B cell (primary cell): Measurements from ENCODE around the gene SNX17. TPM values are rescaled to one million over a fixed set of nuclear protein-coding genes. Genes with fewer than 3 reads are reported as not detected.
A peak's percentile ranks its signal among the peaks of the same experiment; 100 is the strongest.

ENCODE experiments used
- ATAC-seq: fragments of 200-7000 bp; cut with Tn5 transposase; one replicate; pipeline ENCODE4 v1.10.0; 2021; ENCODE audit warnings: low read depth, mild to moderate bottlenecking, moderate number of reproducible peaks, moderate library complexity
- CTCF ChIA-PET: fragments of 350-600 bp; sonication (Branson Sonifier 250); formaldehyde crosslinking; loops from one replicate; lab custom pipeline; 2021; ENCODE audit warnings: antibody characterized with exemption, inconsistent platforms; lab: Charles Lee
- POLR2A ChIA-PET: fragments of 350-600 bp; sonication (Branson Sonifier 250); formaldehyde crosslinking; loops from one replicate; lab custom pipeline; 2021; ENCODE audit warnings: antibody characterized with exemption; lab: Charles Lee
- DNase-seq: peaks from one replicate; pipeline ENCODE4 v3.0.0; 2013
- H2AFZ ChIP-seq: 2 replicates; pipeline ENCODE4 v1.6.1; 2012; ENCODE audit warnings: mild to moderate bottlenecking, low read depth, low read length; ENCODE audit not compliant: insufficient read depth, poor library complexity, severe bottlenecking
- H3K27ac ChIP-seq, 2 donors: 1 replicate in 1 of 2; 2 replicates in 1 of 2; pipeline ENCODE4 v1.5.1; 2012 to 2013; ENCODE audit warnings: low read length in 2 of 2, mild to moderate bottlenecking in 2 of 2, moderate library complexity in 1 of 2
- H3K27me3 ChIP-seq, 4 experiments: fragments of 200-600 bp in 1 of 4; sonication (generic) in 1 of 4; replicated peaks in 1 of 4; 1 replicate in 2 of 4; 2 replicates in 2 of 4; pipeline versions ENCODE4 v1.6.1 to v1.7.0; 2013 to 2016; ENCODE audit warnings: low read length in 3 of 4, mild to moderate bottlenecking in 2 of 4, mixed read lengths in 1 of 4, moderate library complexity in 1 of 4; ENCODE audit not compliant: insufficient read depth in 4 of 4, control insufficient read depth in 3 of 4; ENCODE audit errors: control extremely low read depth in 1 of 4
- H3K36me3 ChIP-seq, 2 experiments: replicated peaks in 1 of 2; 1 replicate in 1 of 2; 2 replicates in 1 of 2; pipeline versions ENCODE4 v1.6.1 to v1.7.1; 2013; ENCODE audit warnings: low read length in 1 of 2; ENCODE audit not compliant: insufficient read depth in 2 of 2, control insufficient read depth in 1 of 2; ENCODE audit errors: control extremely low read depth in 1 of 2, extremely low read depth in 1 of 2
- H3K4me1 ChIP-seq, 2 donors: fragments of 200-600 bp in 1 of 2; sonication (generic) in 1 of 2; 1 replicate in 1 of 2; 2 replicates in 1 of 2; pipeline versions ENCODE4 v1.5.1 to v1.6.1; 2013 to 2017; ENCODE audit warnings: low read length in 2 of 2; ENCODE audit not compliant: control insufficient read depth in 2 of 2, insufficient read depth in 2 of 2
- H3K4me2 ChIP-seq: replicated peaks from 2 replicates; pipeline ENCODE3; 2012; ENCODE audit warnings: mild to moderate bottlenecking, low read depth, low read length; ENCODE audit not compliant: poor library complexity, severe bottlenecking
- H3K4me3 ChIP-seq, 5 experiments: fragments of 200-600 bp in 1 of 5; sonication (generic) in 1 of 5; 1 replicate in 3 of 5; 2 replicates in 2 of 5; pipeline versions ENCODE4 v1.5.1 to v1.7.0; 2011 to 2016; ENCODE audit warnings: low read length in 4 of 5, mild to moderate bottlenecking in 4 of 5, low read depth in 2 of 5, control low read depth in 1 of 5, moderate library complexity in 1 of 5; ENCODE audit not compliant: insufficient read depth in 1 of 5; ENCODE audit errors: control extremely low read depth in 1 of 5, extremely low read depth in 1 of 5
- H3K79me2 ChIP-seq: fragments of 200-600 bp; sonication (generic); one replicate; pipeline ENCODE4 v1.6.0; 2016; ENCODE audit warnings: low read length; ENCODE audit not compliant: control insufficient read depth, insufficient read depth
- H3K9ac ChIP-seq: fragments of 200-600 bp; sonication (generic); 2 replicates; pipeline ENCODE4 v1.6.1; 2017; ENCODE audit warnings: mild to moderate bottlenecking, low read length, moderate library complexity
- H3K9me3 ChIP-seq, 3 donors: one replicate each; pipeline versions ENCODE4 v1.6.1 to v1.7.1; 2013; ENCODE audit warnings: low read length in 2 of 3; ENCODE audit not compliant: control insufficient read depth in 2 of 3, insufficient read depth in 1 of 3; ENCODE audit errors: control extremely low read depth in 1 of 3
- H4K20me1 ChIP-seq: 2 replicates; pipeline ENCODE4 v1.6.0; 2012; ENCODE audit warnings: mild to moderate bottlenecking, low read length; ENCODE audit not compliant: insufficient read depth, control insufficient read depth, poor library complexity, severe bottlenecking
- H3K27ac Mint-ChIP-seq: one replicate; pipeline ENCODE4 v1.8.0; 2021; ENCODE audit warnings: mixed read lengths
- H3K27me3 Mint-ChIP-seq: one replicate; pipeline ENCODE4 v1.8.0; 2021; ENCODE audit warnings: mixed read lengths
- H3K4me1 Mint-ChIP-seq: one replicate; pipeline ENCODE4 v1.8.0; 2021; ENCODE audit warnings: mixed read lengths
- H3K4me3 Mint-ChIP-seq: one replicate; pipeline ENCODE4 v1.8.0; 2021; ENCODE audit warnings: mixed read lengths
- H3K9me3 Mint-ChIP-seq: one replicate; pipeline ENCODE4 v1.8.0; 2022; ENCODE audit warnings: mixed read lengths; ENCODE audit not compliant: insufficient read depth
- EZH2 ChIP-seq: IDR thresholded peaks from 2 replicates; pipeline ENCODE4 v1.6.1; 2012; ENCODE audit warnings: borderline replicate concordance, low read depth, mild to moderate bottlenecking, moderate library complexity, low read length; ENCODE audit not compliant: insufficient read depth, poor library complexity, severe bottlenecking
- WGBS: methylation state at CpG from one replicate; pipeline ENCODE4 v1.1.5; 2013; ENCODE audit warnings: missing lambda C conversion rate; ENCODE audit not compliant: insufficient coverage; 5-methylcytosine and 5-hydroxymethylcytosine counted together
- intact Hi-C: fragments of 100-400 bp; cut with micrococcal nuclease; formaldehyde crosslinking; loops from one replicate; pipeline ENCODE4 v1.10.0; 2022
- polyA plus RNA-seq: library from polyadenylated mRNA; depleted of rRNA; stranded (reverse); fragments of >200 nt; gene quantifications from 2 replicates; pipeline ENCODE4 v1.2.3, GENCODE V29; 2012
- total RNA-seq, 2 donors: library from RNA; stranded (reverse); fragments of 120-200 nt in 1 of 2; gene quantifications; 1 replicate in 1 of 2; 2 replicates in 1 of 2; pipeline versions ENCODE4 v1.2.3 to v1.2.4, GENCODE V29; 2013 to 2022
- TF ChIP-seq, protein P1 (sequence below): fragments of 200-600 bp; IDR thresholded peaks from one replicate; pipeline ENCODE4 v1.8.0; 2022; ENCODE audit warnings: antibody characterized with exemption, mild to moderate bottlenecking

SNX17 gene
- total and polyA plus RNA-seq, 2 donors (not counting 1 experiment from before 2014, with no cell fraction given): 103 to 158 TPM

DNA sequence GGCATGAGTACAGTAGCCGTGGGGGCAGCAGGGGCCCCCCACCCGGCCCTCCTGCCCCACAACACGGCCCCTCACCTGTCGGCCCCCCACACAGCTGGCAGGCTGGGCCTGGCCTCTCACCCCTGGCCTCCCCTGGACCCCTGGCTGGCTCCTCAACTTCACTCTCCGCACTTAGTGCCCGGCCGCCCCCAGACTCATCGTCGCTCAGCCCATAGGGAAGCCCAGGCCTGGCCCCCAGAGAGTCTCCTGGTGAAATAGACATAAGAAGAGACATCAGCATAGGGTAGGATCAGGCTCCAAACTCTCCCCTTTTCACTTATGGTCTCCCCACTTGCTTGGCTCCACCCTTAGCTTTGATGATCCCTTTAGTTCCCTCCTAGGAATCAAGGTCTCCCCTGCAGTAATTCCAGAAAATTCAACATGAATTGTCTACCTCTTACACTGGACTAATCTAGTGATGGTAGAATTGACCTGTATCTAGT lies 8.4 kb downstream of the SNX17 start:
- H3K4me3 Mint-ChIP-seq: peak overlapping the region; percentile 94
- H3K4me1 Mint-ChIP-seq: peaks cover 32% of the 10 kb centered on the region
- peaks cover 65% of the 10 kb centered on the region for H3K79me2 ChIP-seq
- H3K4me1 ChIP-seq: peaks cover 16 to 20% of the 10 kb centered on the region in 2 donors
- no peak overlapping the region for H3K4me3 ChIP-seq
- peaks cover 45% of the 10 kb centered on the region for H4K20me1 ChIP-seq
- H3K4me2 ChIP-seq: no peak overlapping the region
- H3K27ac ChIP-seq: peak overlapping the region in 1 of 2 donors; percentile 94
- WGBS: 96% methylated on average over 9 of the region's 9 CpGs
- ATAC-seq (no peak), DNase-seq (no peak)
- no peak for TF ChIP-seq EZH2
- TF ChIP-seq, protein P1, sequence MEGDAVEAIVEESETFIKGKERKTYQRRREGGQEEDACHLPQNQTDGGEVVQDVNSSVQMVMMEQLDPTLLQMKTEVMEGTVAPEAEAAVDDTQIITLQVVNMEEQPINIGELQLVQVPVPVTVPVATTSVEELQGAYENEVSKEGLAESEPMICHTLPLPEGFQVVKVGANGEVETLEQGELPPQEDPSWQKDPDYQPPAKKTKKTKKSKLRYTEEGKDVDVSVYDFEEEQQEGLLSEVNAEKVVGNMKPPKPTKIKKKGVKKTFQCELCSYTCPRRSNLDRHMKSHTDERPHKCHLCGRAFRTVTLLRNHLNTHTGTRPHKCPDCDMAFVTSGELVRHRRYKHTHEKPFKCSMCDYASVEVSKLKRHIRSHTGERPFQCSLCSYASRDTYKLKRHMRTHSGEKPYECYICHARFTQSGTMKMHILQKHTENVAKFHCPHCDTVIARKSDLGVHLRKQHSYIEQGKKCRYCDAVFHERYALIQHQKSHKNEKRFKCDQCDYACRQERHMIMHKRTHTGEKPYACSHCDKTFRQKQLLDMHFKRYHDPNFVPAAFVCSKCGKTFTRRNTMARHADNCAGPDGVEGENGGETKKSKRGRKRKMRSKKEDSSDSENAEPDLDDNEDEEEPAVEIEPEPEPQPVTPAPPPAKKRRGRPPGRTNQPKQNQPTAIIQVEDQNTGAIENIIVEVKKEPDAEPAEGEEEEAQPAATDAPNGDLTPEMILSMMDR: no peak
- H3K9me3 ChIP-seq: no peaks in the 10 kb centered on the region
- H3K9ac ChIP-seq: no peak overlapping the region
- H2AFZ ChIP-seq: no peak overlapping the region
- CTCF ChIA-PET: interaction anchor here (0.9 to 2.4 kb wide), 2 partner anchors 8 to 99 kb away, joined by 3 to 12 read pairs; partner anchors contain the start of gene SNX17
- POLR2A ChIA-PET: interaction anchor here (0.5 to 2.6 kb wide), 2 partner anchors 8 to 11 kb away, joined by 3 to 36 read pairs; partner anchors contain the start of genes EIF2B4 and SNX17
- H3K9me3 Mint-ChIP-seq: no peaks in the 10 kb centered on the region
- H3K36me3 ChIP-seq: peaks cover 5 to 60% of the 10 kb centered on the region in 2 experiments
- intact Hi-C loops: no loop called here
- H3K27me3 Mint-ChIP-seq: no peaks in the 10 kb centered on the region
- H3K27me3 ChIP-seq: no peaks in the 10 kb centered on the region
- peak overlapping the region; percentile 66 for H3K27ac Mint-ChIP-seq

DNA sequence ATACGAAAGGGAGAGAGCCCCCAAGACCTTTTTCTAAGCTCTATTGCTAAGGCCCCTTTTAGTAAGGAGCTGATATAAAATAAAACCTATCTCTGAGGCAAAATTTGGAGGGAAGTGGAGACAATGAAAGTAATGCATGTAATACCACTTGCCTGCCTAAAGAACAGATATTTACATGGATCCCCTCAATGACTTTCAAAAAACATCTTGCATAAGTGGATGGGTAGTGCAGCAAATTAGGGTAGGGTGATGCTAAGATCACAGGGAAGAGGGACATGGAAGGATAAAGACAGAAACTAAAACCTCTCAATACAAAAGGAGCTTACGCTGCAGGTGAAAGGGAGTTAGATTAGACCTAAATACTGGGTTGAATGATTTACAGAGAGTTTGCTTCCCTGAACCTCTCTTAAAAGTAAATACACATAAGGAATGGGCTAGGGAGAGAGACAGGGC lies 9.0 kb downstream of the SNX17 start:
- peak overlapping the region; percentile 66 for H3K27ac Mint-ChIP-seq
- peak overlapping the region; percentile 94 for H3K4me3 Mint-ChIP-seq
- Histone ChIP-seq H3K79me2 (peaks cover 59% of the 10 kb centered on the region), H3K27me3 (no peaks in the 10 kb centered on the region), H4K20me1 (peaks cover 42% of the 10 kb centered on the region), H3K9me3 (no peaks in the 10 kb centered on the region), H3K9ac (peak overlapping the region; percentile 78), H3K4me2 (peak overlapping the region; percentile 88), H3K4me3 (no peak overlapping the region), H3K4me1 (peaks cover 16 to 20% of the 10 kb centered on the region in 2 donors), H2AFZ (peak overlapping the region; percentile 92), H3K36me3 (peaks cover 6 to 61% of the 10 kb centered on the region in 2 experiments), H3K27ac (peak overlapping the region in 1 of 2 donors; percentile 94)
- ChIA-PET CTCF (interaction anchor here (0.9 to 2.4 kb wide), 4 partner anchors 8 to 100 kb away, joined by 3 to 12 read pairs (median 8); partner anchors contain the start of genes NRBP1, PPM1G and SNX17), POLR2A (interaction anchor here (1.1 to 2.6 kb wide), 3 partner anchors 8 to 57 kb away, joined by 4 to 36 read pairs (median 5); partner anchors contain the start of genes EIF2B4, MPV17 and SNX17)
- TF ChIP-seq, protein P1: no peak
- no peak for ATAC-seq
- no peaks in the 10 kb centered on the region for H3K9me3 Mint-ChIP-seq
- no peaks in the 10 kb centered on the region for H3K27me3 Mint-ChIP-seq
- intact Hi-C loops: no loop called here
- DNase-seq: no peak
- peaks cover 30% of the 10 kb centered on the region for H3K4me1 Mint-ChIP-seq
- WGBS: no CpG with 5 or more reads among the region's 2 CpGs
